Mesendoderm (in vitro differentiated cells): ENCODE data around the gene ZFYVE21.

ENCODE experiments used
- DNase-seq: peaks from one replicate; pipeline ENCODE4 v3.0.0; 2013
- H2AK5ac ChIP-seq: 2 replicates; pipeline ENCODE4 v1.6.1; 2013; ENCODE audit warnings: low read length, inconsistent platforms
- H2BK120ac ChIP-seq: 2 replicates; pipeline ENCODE4 v1.6.1; 2013; ENCODE audit warnings: low read depth, mild to moderate bottlenecking, low read length, moderate library complexity, mixed read lengths
- H2BK15ac ChIP-seq: replicated peaks from 2 replicates; pipeline ENCODE4 v1.6.1; 2013; ENCODE audit warnings: low read depth, mild to moderate bottlenecking, moderate library complexity
- H2BK5ac ChIP-seq: 2 replicates; pipeline ENCODE4 v1.6.1; 2013; ENCODE audit warnings: low read length, inconsistent platforms
- H3K18ac ChIP-seq: 2 replicates; pipeline ENCODE4 v1.6.1; 2013; ENCODE audit warnings: mild to moderate bottlenecking, low read length, mixed read lengths
- H3K23ac ChIP-seq: one replicate; pipeline ENCODE4 v1.6.1; 2013; ENCODE audit warnings: low read length
- H3K27ac ChIP-seq: 2 replicates; pipeline ENCODE4 v1.5.1; 2013; ENCODE audit warnings: low read depth, mild to moderate bottlenecking, inconsistent platforms, low read length, moderate library complexity
- H3K27me3 ChIP-seq: 2 replicates; pipeline ENCODE4 v1.6.1; 2013; ENCODE audit warnings: low read length, control low read depth, mild to moderate bottlenecking, inconsistent platforms; ENCODE audit not compliant: insufficient read depth, poor library complexity
- H3K36me3 ChIP-seq: 2 replicates; pipeline ENCODE4 v1.6.1; 2013; ENCODE audit warnings: low read length, inconsistent platforms; ENCODE audit not compliant: control insufficient read depth, insufficient read depth
- H3K4ac ChIP-seq: one replicate; pipeline ENCODE4 v1.6.1; 2013; ENCODE audit warnings: low read depth, mild to moderate bottlenecking, low read length, moderate library complexity
- H3K4me1 ChIP-seq: 2 replicates; pipeline ENCODE4 v1.6.1; 2013; ENCODE audit warnings: low read depth, low read length, inconsistent platforms; ENCODE audit not compliant: control insufficient read depth
- H3K4me2 ChIP-seq: 2 replicates; pipeline ENCODE4 v1.6.1; 2013; ENCODE audit warnings: low read length
- H3K4me3 ChIP-seq: 2 replicates; pipeline ENCODE4 v1.5.1; 2013; ENCODE audit warnings: mild to moderate bottlenecking, low read length
- H3K56ac ChIP-seq: one replicate; pipeline ENCODE4 v1.6.1; 2013; ENCODE audit warnings: low read length
- H3K79me1 ChIP-seq: 2 replicates; pipeline ENCODE4 v1.6.1; 2013; ENCODE audit warnings: low read length, inconsistent platforms
- H3K79me2 ChIP-seq: 2 replicates; pipeline ENCODE4 v1.6.1; 2013; ENCODE audit warnings: mild to moderate bottlenecking, low read length; ENCODE audit not compliant: control insufficient read depth, insufficient read depth
- H3K9ac ChIP-seq: 2 replicates; pipeline ENCODE4 v1.6.1; 2013; ENCODE audit warnings: low read length, inconsistent platforms
- H4K5ac ChIP-seq: one replicate; pipeline ENCODE4 v1.6.1; 2013; ENCODE audit warnings: low read length
- H4K8ac ChIP-seq: one replicate; pipeline ENCODE4 v1.6.1; 2013; ENCODE audit warnings: low read depth, mild to moderate bottlenecking, control low read depth, low read length, moderate library complexity
- WGBS: extraction: QIAGEN DNeasy Blood & Tissue Kit; methylation state at CpG from one replicate; pipeline ENCODE4 v1.1.7; 2013; ENCODE audit warnings: low lambda C conversion rate, missing lambda C conversion rate; ENCODE audit not compliant: insufficient coverage; ENCODE audit errors: extremely low coverage; 5-methylcytosine and 5-hydroxymethylcytosine counted together

ZFYVE21 gene

DNA sequence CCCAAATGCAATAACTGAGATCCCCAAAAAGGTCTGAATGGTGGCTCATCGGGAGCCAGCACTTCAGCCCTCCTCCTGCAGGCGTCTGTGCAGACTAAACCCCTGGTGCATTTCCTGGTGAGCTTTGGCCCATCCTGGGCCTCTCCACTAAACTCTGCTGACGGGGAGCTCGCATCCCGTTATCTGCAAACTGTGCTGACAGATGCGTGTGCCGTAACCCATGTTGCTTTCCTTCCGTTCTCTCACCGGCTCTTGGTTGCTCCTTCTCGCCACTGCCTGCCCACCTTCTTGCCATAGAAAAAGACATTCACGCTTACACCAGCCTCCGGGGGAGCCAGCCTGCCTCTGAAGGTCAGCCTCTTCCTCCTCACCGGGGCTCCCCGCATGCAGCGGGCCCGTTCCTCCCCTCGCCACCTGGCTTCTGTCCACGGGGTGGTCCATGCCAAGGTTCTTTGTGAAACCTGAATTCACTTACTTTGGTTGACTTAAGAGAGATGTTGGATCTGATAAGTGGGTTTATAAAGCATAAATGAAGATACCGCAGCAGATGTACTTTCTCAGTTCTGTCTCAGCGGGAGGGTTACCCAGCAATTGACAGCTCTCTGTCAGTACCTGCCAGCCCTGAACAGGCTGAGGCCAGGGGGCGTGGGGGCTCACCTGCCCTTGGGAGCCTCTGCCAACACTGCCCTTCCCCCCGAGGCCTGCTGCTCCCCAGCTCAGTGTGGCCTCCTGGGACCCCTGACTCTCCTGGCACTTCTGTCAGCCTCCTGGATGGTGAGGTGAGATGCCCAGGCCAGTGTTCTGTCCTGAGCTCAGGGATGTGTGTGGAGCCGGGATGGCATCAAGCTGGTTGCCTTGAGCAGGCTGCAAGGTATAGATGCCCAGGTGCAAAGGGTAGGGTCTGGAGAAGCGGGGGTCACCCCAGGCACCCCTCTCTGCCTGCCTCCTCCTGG, 14.2 kb downstream of the ZFYVE21 start:
- no peak overlapping the region for H3K4me3 ChIP-seq
- H2BK120ac ChIP-seq = no peak overlapping the region
- H3K4me1 ChIP-seq = no peaks in the 10 kb centered on the region
- no peak overlapping the region for H3K23ac ChIP-seq
- no peaks in the 10 kb centered on the region for H3K27me3 ChIP-seq
- no peak overlapping the region for H2AK5ac ChIP-seq
- H3K79me2 ChIP-seq = peaks cover 3% of the 10 kb centered on the region
- H2BK15ac ChIP-seq = no peak overlapping the region
- no peak overlapping the region for H3K9ac ChIP-seq
- no peak overlapping the region for H3K27ac ChIP-seq
- no peak overlapping the region for H3K4ac ChIP-seq
- no peak overlapping the region for H4K5ac ChIP-seq
- no peak overlapping the region for H3K56ac ChIP-seq
- H4K8ac ChIP-seq = no peak overlapping the region
- no peak for DNase-seq
- WGBS = no CpG with 5 or more reads among the region's 24 CpGs
- peaks cover 3% of the 10 kb centered on the region for H3K36me3 ChIP-seq
- no peak overlapping the region for H3K18ac ChIP-seq
- H2BK5ac ChIP-seq = no peak overlapping the region
- no peak overlapping the region for H3K4me2 ChIP-seq
- peaks cover 6% of the 10 kb centered on the region for H3K79me1 ChIP-seq

DNA sequence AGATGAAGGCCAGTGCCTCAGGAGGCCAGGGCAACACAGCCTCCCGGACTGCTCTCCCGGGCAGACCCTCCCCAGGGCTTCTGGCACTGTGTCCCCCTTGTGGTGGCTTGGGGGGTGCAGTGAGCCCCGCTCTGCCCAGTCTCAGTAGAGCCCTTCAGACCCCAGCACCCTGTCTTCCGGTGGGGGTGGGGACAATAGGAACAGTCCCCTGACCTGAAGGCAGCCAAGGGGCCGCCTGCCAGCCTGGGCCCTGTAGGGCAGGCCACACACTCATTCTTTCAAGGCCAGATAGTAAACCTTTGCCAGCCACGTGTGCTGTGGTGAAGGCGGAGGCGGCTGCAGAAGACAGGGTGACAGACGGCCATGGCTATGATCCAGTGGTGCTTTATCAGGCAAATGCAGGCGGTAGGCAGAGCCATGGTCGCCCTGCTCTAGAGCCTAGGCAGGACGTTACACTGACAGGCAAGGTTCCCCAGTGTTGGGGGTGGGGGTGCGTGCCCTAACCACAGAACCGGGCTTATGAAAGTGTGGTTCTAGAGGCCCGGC, 15.0 kb downstream of the ZFYVE21 start:
- H3K4me3 ChIP-seq = no peak overlapping the region
- no peak overlapping the region for H3K4me2 ChIP-seq
- no peak overlapping the region for H2BK120ac ChIP-seq
- no peak overlapping the region for H3K4ac ChIP-seq
- H3K79me2 ChIP-seq = peaks cover 2% of the 10 kb centered on the region
- H4K8ac ChIP-seq = no peak overlapping the region
- H3K27me3 ChIP-seq = no peaks in the 10 kb centered on the region
- H3K4me1 ChIP-seq = no peaks in the 10 kb centered on the region
- no peak overlapping the region for H3K18ac ChIP-seq
- no peak overlapping the region for H3K56ac ChIP-seq
- no CpG with 5 or more reads among the region's 15 CpGs for WGBS
- H4K5ac ChIP-seq = no peak overlapping the region
- peaks cover 3% of the 10 kb centered on the region for H3K36me3 ChIP-seq
- no peak overlapping the region for H3K23ac ChIP-seq
- no peak for DNase-seq
- no peak overlapping the region for H2AK5ac ChIP-seq
- H3K27ac ChIP-seq = no peak overlapping the region
- no peak overlapping the region for H3K9ac ChIP-seq
- peaks cover 6% of the 10 kb centered on the region for H3K79me1 ChIP-seq
- no peak overlapping the region for H2BK15ac ChIP-seq
- H2BK5ac ChIP-seq = no peak overlapping the region

DNA sequence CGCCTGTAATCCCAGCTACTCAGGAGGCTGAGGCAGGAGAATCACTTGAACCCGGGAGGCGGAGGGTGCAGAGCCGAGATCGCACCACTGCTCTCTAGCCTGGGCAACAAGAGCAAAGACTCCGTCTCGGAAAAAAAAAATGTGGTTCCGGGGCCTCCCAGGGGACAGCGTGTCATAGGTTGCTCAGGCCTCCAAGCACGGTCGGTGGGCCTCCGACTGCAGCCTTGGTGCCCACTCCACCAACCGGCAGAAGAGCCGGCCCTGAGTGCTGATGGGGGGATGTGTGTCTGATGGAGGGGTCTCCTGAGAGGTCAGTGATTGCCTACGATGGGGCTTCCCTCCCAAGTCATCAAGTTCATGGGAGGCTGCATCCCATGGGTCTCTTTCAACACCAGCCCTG, 15.9 kb downstream of the ZFYVE21 start:
- no peak for DNase-seq
- no peak overlapping the region for H3K4me3 ChIP-seq
- H3K79me1 ChIP-seq = peaks cover 2% of the 10 kb centered on the region
- no peaks in the 10 kb centered on the region for H3K79me2 ChIP-seq
- no peak overlapping the region for H3K9ac ChIP-seq
- H4K8ac ChIP-seq = no peak overlapping the region
- no peak overlapping the region for H3K18ac ChIP-seq
- no peak overlapping the region for H3K23ac ChIP-seq
- H3K4ac ChIP-seq = no peak overlapping the region
- no peak overlapping the region for H3K27ac ChIP-seq
- peaks cover 3% of the 10 kb centered on the region for H3K36me3 ChIP-seq
- no peak overlapping the region for H2BK15ac ChIP-seq
- no peak overlapping the region for H3K4me2 ChIP-seq
- no peak overlapping the region for H4K5ac ChIP-seq
- no peak overlapping the region for H2BK120ac ChIP-seq
- no CpG with 5 or more reads among the region's 15 CpGs for WGBS
- H3K27me3 ChIP-seq = no peaks in the 10 kb centered on the region
- H2AK5ac ChIP-seq = no peak overlapping the region
- no peak overlapping the region for H2BK5ac ChIP-seq
- H3K4me1 ChIP-seq = no peaks in the 10 kb centered on the region
- H3K56ac ChIP-seq = no peak overlapping the region

DNA sequence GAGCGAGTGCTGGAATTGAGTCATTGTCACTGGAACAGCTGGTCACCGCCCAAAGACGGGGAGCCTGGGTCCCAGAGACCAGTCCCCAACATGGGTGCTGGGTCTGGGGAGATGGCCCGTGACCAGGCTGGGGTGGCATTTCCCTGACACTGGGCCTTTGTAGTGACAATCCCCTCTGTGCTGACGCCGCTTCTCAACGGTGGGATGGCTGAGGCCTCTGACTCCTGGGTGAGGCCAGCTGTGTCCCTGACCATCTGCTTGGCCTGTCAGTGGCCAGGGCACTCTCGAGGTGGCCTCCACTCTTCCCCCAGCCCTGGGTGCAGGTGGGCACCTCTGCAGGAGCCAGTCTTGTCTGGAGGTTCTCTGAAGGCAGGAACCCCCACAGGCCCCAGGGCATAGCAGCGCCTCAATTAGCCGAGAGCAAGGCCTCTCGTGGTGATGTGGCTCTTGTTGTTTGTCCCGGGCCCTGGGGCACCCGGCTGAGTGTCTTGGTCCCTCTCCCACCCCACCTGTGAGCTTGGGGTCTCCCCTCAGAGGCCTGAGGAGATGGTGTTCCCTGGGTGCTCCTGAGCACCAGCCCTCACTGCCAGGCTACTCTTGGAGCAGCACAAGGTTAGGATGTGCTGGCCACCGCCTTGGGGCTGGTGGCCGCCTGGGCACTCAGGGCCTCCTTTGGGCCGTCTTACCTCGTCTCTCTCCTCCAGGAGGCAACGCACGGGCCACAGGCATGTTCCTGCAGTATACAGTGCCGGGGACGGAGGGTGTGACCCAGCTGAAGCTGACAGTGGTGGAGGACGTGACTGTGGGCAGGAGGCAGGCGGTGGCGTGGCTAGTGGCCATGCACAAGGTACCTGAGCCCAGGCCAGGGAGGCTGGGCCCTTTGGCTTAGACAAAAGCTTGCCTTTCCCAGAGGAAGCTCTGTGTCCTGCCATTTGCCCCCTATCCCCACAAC, 16.6 kb downstream of the ZFYVE21 start:
- DNase-seq = no peak

DNA sequence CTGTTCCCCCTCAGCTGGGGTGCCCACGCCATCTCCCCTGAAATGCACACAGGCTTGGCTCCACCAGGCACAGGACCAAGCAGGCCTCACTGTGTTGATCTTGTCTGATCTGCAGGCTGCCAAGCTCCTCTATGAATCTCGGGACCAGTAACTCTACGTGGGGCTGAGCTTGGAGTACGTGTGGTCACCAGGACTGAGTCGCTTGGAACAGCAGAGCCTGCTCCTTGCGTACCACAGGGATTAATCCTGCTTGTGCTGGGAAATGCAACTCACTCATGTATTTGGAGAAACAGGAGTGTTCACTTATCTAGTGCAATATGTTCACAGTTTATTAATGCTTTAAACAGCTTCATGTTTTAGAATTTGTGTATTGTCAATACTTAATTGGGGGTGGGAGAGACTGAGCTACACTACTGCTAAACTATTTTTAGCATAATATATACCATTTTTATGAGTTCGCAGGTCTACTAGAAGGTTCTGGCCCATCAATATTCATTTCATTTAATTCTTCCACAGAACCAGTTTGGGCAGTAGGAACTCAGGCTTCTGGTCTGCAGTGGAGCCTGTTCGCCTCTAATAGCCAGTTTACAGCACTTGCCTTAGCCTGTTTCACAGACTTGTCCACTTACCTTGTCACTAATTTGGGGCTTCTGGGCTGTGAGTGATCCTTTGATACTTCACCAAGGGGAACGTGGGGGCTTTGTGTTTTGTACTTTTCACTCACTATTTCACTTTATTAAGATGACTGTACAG, 17.4 kb downstream of the ZFYVE21 start:
- Histone ChIP-seq H3K36me3 (peaks cover 3% of the 10 kb centered on the region), H2AK5ac (no peak overlapping the region), H3K27ac (no peak overlapping the region), H4K8ac (no peak overlapping the region), H2BK5ac (no peak overlapping the region), H3K4ac (no peak overlapping the region), H3K4me1 (no peaks in the 10 kb centered on the region), H3K79me1 (peaks cover 2% of the 10 kb centered on the region), H3K56ac (no peak overlapping the region), H3K27me3 (no peaks in the 10 kb centered on the region), H3K4me2 (no peak overlapping the region), H3K79me2 (no peaks in the 10 kb centered on the region), H4K5ac (no peak overlapping the region), H3K23ac (no peak overlapping the region), H2BK120ac (no peak overlapping the region), H3K18ac (no peak overlapping the region), H2BK15ac (no peak overlapping the region), H3K4me3 (no peak overlapping the region), H3K9ac (no peak overlapping the region)
- no peak for DNase-seq
- WGBS = no CpG with 5 or more reads among the region's 9 CpGs

More for the DNA sequence above, 16.6 kb downstream of the ZFYVE21 start:
- Histone ChIP-seq H3K4me2 (no peak overlapping the region), H3K4ac (no peak overlapping the region), H3K27me3 (no peaks in the 10 kb centered on the region), H2BK15ac (no peak overlapping the region), H3K4me3 (no peak overlapping the region), H3K9ac (no peak overlapping the region), H3K79me2 (no peaks in the 10 kb centered on the region), H4K8ac (no peak overlapping the region), H3K36me3 (peaks cover 3% of the 10 kb centered on the region), H3K79me1 (peaks cover 2% of the 10 kb centered on the region), H4K5ac (no peak overlapping the region), H3K18ac (no peak overlapping the region), H3K27ac (no peak overlapping the region), H3K4me1 (no peaks in the 10 kb centered on the region), H3K23ac (no peak overlapping the region), H2BK120ac (no peak overlapping the region), H2BK5ac (no peak overlapping the region), H3K56ac (no peak overlapping the region), H2AK5ac (no peak overlapping the region)
- WGBS = no CpG with 5 or more reads among the region's 24 CpGs
